ENCODE measurements around the gene INAFM2. TPM values are rescaled to one million over a fixed set of nuclear protein-coding genes. Genes with fewer than 3 reads are reported as not detected.

INAFM2 gene
- total and polyA plus RNA-seq, 7 experiments from 2014 or later, result 2.0 to 21.2 (median 8.4) TPM

GRCh38 chr15:40281801-40282146 is 41.7 kb upstream of the INAFM2 start:
- intact Hi-C loops (cut with micrococcal nuclease), result loop anchor here (1.0 to 5.0 kb wide), 2 partner anchors 41 to 141 kb away; partner anchors contain the start of gene INAFM2 (in 2 of the 2)
- Mint-ChIP-seq H3K4me3 (peak overlapping the region in 1 of 10 donors; percentile 77), H3K27me3 (peaks cover 17 to 51% (median 21%) of the 10 kb centered on the region in 5 donors), H3K9me3 (peaks cover 0 to 2% (median 0%) of the 10 kb centered on the region in 11 donors), H3K27ac (no peak overlapping the region), H3K4me1 (peaks cover 0 to 11% (median 5%) of the 10 kb centered on the region in 7 donors), H3K36me3 (peaks cover 0 to 3% (median 0%) of the 10 kb centered on the region in 5 donors)
- Histone ChIP-seq H3K9me3 (ENCODE audit: control insufficient read depth in 2 of 3, low read length in 3 of 3) (no peaks in the 10 kb centered on the region), H3K27me3 (ENCODE audit: control insufficient read depth in 2 of 2, insufficient read depth in 2 of 2, low read length in 2 of 2) (peaks cover 0 to 13% of the 10 kb centered on the region in 2 donors), H3K27ac (ENCODE audit: low read depth, low read length) (no peak overlapping the region), H3K4me3 (ENCODE audit: low read length) (peak overlapping the region; percentile 57), H3K4me1 (ENCODE audit: control insufficient read depth in 2 of 2, insufficient read depth in 2 of 2, low read length in 2 of 2) (peaks cover 0 to 3% of the 10 kb centered on the region in 2 donors), H3K36me3 (ENCODE audit: control insufficient read depth in 2 of 3, insufficient read depth in 3 of 3, low read length in 3 of 3) (peaks cover 0 to 3% (median 0%) of the 10 kb centered on the region in 3 experiments)
- ATAC-seq, result no peak
- POLR2A ChIA-PET, result no interaction called here
- no peak for DNase-seq
- CTCF ChIA-PET, result interaction anchor here (1.0 to 2.8 kb wide), 3 partner anchors 26 to 236 kb away, joined by 3 to 11 read pairs (median 4); partner anchors contain the start of gene PLCB2

- H3K36me3 Mint-ChIP-seq, result peaks cover 0 to 3% (median 0%) of the 10 kb centered on the region in 5 donors
- no peak overlapping the region for H3K27ac Mint-ChIP-seq
- H3K27me3 Mint-ChIP-seq, result peaks cover 17 to 46% (median 21%) of the 10 kb centered on the region in 5 donors
- Histone ChIP-seq H3K27ac (ENCODE audit: low read depth, low read length) (no peak overlapping the region), H3K4me1 (ENCODE audit: control insufficient read depth in 2 of 2, insufficient read depth in 2 of 2, low read length in 2 of 2) (peaks cover 0 to 3% of the 10 kb centered on the region in 2 donors), H3K36me3 (ENCODE audit: control insufficient read depth in 2 of 3, insufficient read depth in 3 of 3, low read length in 3 of 3) (peaks cover 0 to 9% (median 0%) of the 10 kb centered on the region in 3 experiments), H3K27me3 (ENCODE audit: control insufficient read depth in 2 of 2, insufficient read depth in 2 of 2, low read length in 2 of 2) (peaks cover 0 to 13% of the 10 kb centered on the region in 2 donors), H3K9me3 (ENCODE audit: control insufficient read depth in 2 of 3, low read length in 3 of 3) (no peaks in the 10 kb centered on the region), H3K4me3 (ENCODE audit: low read length) (peak overlapping the region; percentile 57)
- DNase-seq, result peak in 7 of 9 donors; percentile 39 to 66 (median 50)
- peak; percentile 79 for ATAC-seq
- H3K4me3 Mint-ChIP-seq, result peak overlapping the region in 9 of 10 donors; percentile 42 to 77 (median 67)
- intact Hi-C loops (cut with micrococcal nuclease), result loop anchor here (1.0 to 5.0 kb wide), 2 partner anchors 40 to 140 kb away; partner anchors contain the start of gene INAFM2 (in 2 of the 2)
- peaks cover 0 to 2% (median 0%) of the 10 kb centered on the region in 11 donors for H3K9me3 Mint-ChIP-seq
- H3K4me1 Mint-ChIP-seq, result peaks cover 0 to 11% (median 5%) of the 10 kb centered on the region in 7 donors
- CTCF ChIA-PET, result interaction anchor here (1.0 to 2.8 kb wide), 4 partner anchors 26 to 237 kb away, joined by 3 to 11 read pairs (median 4); partner anchors contain the start of gene PLCB2
- POLR2A ChIA-PET, result no interaction called here
Measured at GRCh38 chr15:40282147-40282868, 41.2 kb upstream of the INAFM2 start.

- H3K9me3 ChIP-seq (ENCODE audit: control insufficient read depth in 2 of 3, low read length in 3 of 3), result no peaks in the 10 kb centered on the region
- H3K27ac Mint-ChIP-seq, result no peak within 1 kb of the TSS
- H3K36me3 Mint-ChIP-seq, result peaks cover 0 to 3% (median 0%) of the 10 kb centered on the region in 5 donors
- peaks cover 0 to 16% (median 0%) of the 10 kb centered on the region in 3 experiments for H3K36me3 ChIP-seq (ENCODE audit: control insufficient read depth in 2 of 3, insufficient read depth in 3 of 3, low read length in 3 of 3)
- peaks cover 0 to 3% of the 10 kb centered on the region in 2 donors for H3K4me1 ChIP-seq (ENCODE audit: control insufficient read depth in 2 of 2, insufficient read depth in 2 of 2, low read length in 2 of 2)
- peak; percentile 67 for ATAC-seq
- peaks cover 0 to 13% of the 10 kb centered on the region in 2 donors for H3K27me3 ChIP-seq (ENCODE audit: control insufficient read depth in 2 of 2, insufficient read depth in 2 of 2, low read length in 2 of 2)
- no peak within 1 kb of the TSS for H3K27ac ChIP-seq (ENCODE audit: low read depth, low read length)
- peaks cover 0 to 9% (median 5%) of the 10 kb centered on the region in 7 donors for H3K4me1 Mint-ChIP-seq
- POLR2A ChIA-PET, result interaction anchor here (3.5 kb wide), 1 partner anchor 25 kb away, joined by 23 read pairs; the partner anchor contains the start of gene PLCB2
- DNase-seq, result peak in 7 of 9 donors; percentile 27 to 54 (median 40)
- CTCF ChIA-PET, result interaction anchor here (1.1 to 2.8 kb wide), 3 partner anchors 25 to 55 kb away, joined by 5 to 11 read pairs (median 6); partner anchors contain the start of gene PLCB2
- peak within 1 kb of the TSS; percentile 57 for H3K4me3 ChIP-seq (ENCODE audit: low read length)
- peaks cover 16 to 41% (median 19%) of the 10 kb centered on the region in 5 donors for H3K27me3 Mint-ChIP-seq
- H3K4me3 Mint-ChIP-seq, result peak within 1 kb of the TSS in 9 of 10 donors; percentile 42 to 77 (median 67)
- intact Hi-C loops (cut with micrococcal nuclease), result loop anchor here (1.0 to 5.0 kb wide), 3 partner anchors 24 to 139 kb away; partner anchors contain the start of genes INAFM2 (in 2 of the 2) and PLCB2 (in 1 of the 2)
- H3K9me3 Mint-ChIP-seq, result peaks cover 0 to 2% (median 0%) of the 10 kb centered on the region in 11 donors
Measured at GRCh38 chr15:40282869-40283614, 40.5 kb upstream of the INAFM2 start, which contains the start of gene ANKRD63. Gene ANKRD63 (minus strand): TSS chr15:40283064. CDS start chr15:40282586, 478 bp downstream.

GRCh38 chr15:40283615-40284300 is 39.7 kb upstream of the INAFM2 start:
- peaks cover 0 to 2% (median 0%) of the 10 kb centered on the region in 11 donors for H3K9me3 Mint-ChIP-seq
- peaks cover 0 to 13% of the 10 kb centered on the region in 2 donors for H3K27me3 ChIP-seq (ENCODE audit: control insufficient read depth in 2 of 2, insufficient read depth in 2 of 2, low read length in 2 of 2)
- ATAC-seq, result no peak
- no peak for DNase-seq
- intact Hi-C loops (cut with micrococcal nuclease), result loop anchor here (1.0 to 5.0 kb wide), 2 partner anchors 24 to 39 kb away; partner anchors contain the start of genes INAFM2 (in 2 of the 2) and PLCB2 (in 1 of the 2)
- no peak overlapping the region for H3K4me3 ChIP-seq (ENCODE audit: low read length)
- peaks cover 8 to 34% (median 13%) of the 10 kb centered on the region in 5 donors for H3K27me3 Mint-ChIP-seq
- peaks cover 0 to 5% (median 0%) of the 10 kb centered on the region in 5 donors for H3K36me3 Mint-ChIP-seq
- H3K27ac Mint-ChIP-seq, result peak overlapping the region in 1 of 9 donors; percentile 45
- CTCF ChIA-PET, result interaction anchor here (0.6 to 2.8 kb wide), 4 partner anchors 24 to 54 kb away, joined by 3 to 11 read pairs (median 6); partner anchors contain the start of gene PLCB2
- peaks cover 0 to 23% (median 0%) of the 10 kb centered on the region in 3 experiments for H3K36me3 ChIP-seq (ENCODE audit: control insufficient read depth in 2 of 3, insufficient read depth in 3 of 3, low read length in 3 of 3)
- peaks cover 0 to 9% (median 5%) of the 10 kb centered on the region in 7 donors for H3K4me1 Mint-ChIP-seq
- peak overlapping the region in 9 of 10 donors; percentile 7 to 77 (median 45) for H3K4me3 Mint-ChIP-seq
- POLR2A ChIA-PET, result interaction anchor here (3.5 kb wide), 1 partner anchor 24 kb away, joined by 23 read pairs; the partner anchor contains the start of gene PLCB2
- H3K4me1 ChIP-seq (ENCODE audit: control insufficient read depth in 2 of 2, insufficient read depth in 2 of 2, low read length in 2 of 2), result peaks cover 0 to 3% of the 10 kb centered on the region in 2 donors
- no peaks in the 10 kb centered on the region for H3K9me3 ChIP-seq (ENCODE audit: control insufficient read depth in 2 of 3, low read length in 3 of 3)
- no peak overlapping the region for H3K27ac ChIP-seq (ENCODE audit: low read depth, low read length)

- Mint-ChIP-seq H3K4me1 (peaks cover 0 to 5% (median 4%) of the 10 kb centered on the region in 7 donors), H3K27me3 (peaks cover 0 to 25% (median 9%) of the 10 kb centered on the region in 5 donors), H3K36me3 (peaks cover 0 to 5% (median 0%) of the 10 kb centered on the region in 5 donors), H3K27ac (no peak overlapping the region), H3K9me3 (peaks cover 0 to 3% (median 0%) of the 10 kb centered on the region in 11 donors), H3K4me3 (peak overlapping the region in 5 of 10 donors; percentile 11 to 40 (median 23))
- H3K4me3 ChIP-seq (ENCODE audit: low read length), result no peak overlapping the region
- DNase-seq (peak in 1 of 9 donors; percentile 3), ATAC-seq (no peak)
- no peaks in the 10 kb centered on the region for H3K9me3 ChIP-seq (ENCODE audit: control insufficient read depth in 2 of 3, low read length in 3 of 3)
- H3K36me3 ChIP-seq (ENCODE audit: control insufficient read depth in 2 of 3, insufficient read depth in 3 of 3, low read length in 3 of 3), result peaks cover 0 to 37% (median 0%) of the 10 kb centered on the region in 3 experiments
- ChIA-PET POLR2A (interaction anchor here (0.8 to 3.5 kb wide), 2 partner anchors 23 to 38 kb away, joined by 3 to 23 read pairs; partner anchors contain the start of gene PLCB2), CTCF (interaction anchor here (0.6 to 2.0 kb wide), 4 partner anchors 22 to 135 kb away, joined by 3 to 9 read pairs (median 6); no protein-coding TSS in a partner anchor)
- no peak overlapping the region for H3K27ac ChIP-seq (ENCODE audit: low read depth, low read length)
- no peaks in the 10 kb centered on the region for H3K4me1 ChIP-seq (ENCODE audit: control insufficient read depth in 2 of 2, insufficient read depth in 2 of 2, low read length in 2 of 2)
- peaks cover 0 to 13% of the 10 kb centered on the region in 2 donors for H3K27me3 ChIP-seq (ENCODE audit: control insufficient read depth in 2 of 2, insufficient read depth in 2 of 2, low read length in 2 of 2)
- intact Hi-C loops (cut with micrococcal nuclease), result no loop called here
Measured at GRCh38 chr15:40285151-40285550, 38.3 kb upstream of the INAFM2 start.

All from naive thymus-derived CD4-positive, alpha-beta T cell (primary cell).